Measurements from ENCODE around the gene PPM1D. TPM values are rescaled to one million over a fixed set of nuclear protein-coding genes. Genes with fewer than 3 reads are reported as not detected.

PPM1D gene
- total RNA-seq, 2 experiments from 2014 or later: 18.1 to 18.3 TPM

DNA sequence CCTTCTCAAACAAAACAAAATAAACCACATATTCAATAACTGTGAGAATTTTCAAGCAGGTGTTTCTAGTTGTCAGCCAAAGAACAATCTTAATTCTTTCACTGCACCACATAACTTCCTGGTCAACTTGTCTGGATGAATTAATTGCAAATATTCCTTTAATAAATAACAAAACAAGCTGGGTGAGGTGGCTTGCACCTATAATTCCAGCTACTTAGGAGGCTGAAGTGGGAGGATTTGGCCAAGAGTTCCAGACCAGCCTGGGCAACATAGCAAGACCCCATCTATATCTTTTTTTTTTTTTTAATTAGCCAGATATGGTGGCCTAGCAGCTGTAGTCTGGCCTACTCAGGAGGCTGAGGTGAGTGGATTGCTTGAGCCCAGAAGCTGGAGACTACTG lies 17.0 kb upstream of the PPM1D start:
- DNase-seq (no peak), ATAC-seq (ENCODE audit: poor library complexity) (no peak)
- H3K4me1 ChIP-seq (ENCODE audit: insufficient read depth, low read length): no peaks in the 10 kb centered on the region
- Mint-ChIP-seq H3K36me3 (ENCODE audit: low read depth) (no peaks in the 10 kb centered on the region), H3K27ac (no peak overlapping the region), H3K9me3 (no peaks in the 10 kb centered on the region), H3K4me1 (ENCODE audit: low read depth) (no peaks in the 10 kb centered on the region), H3K27me3 (no peaks in the 10 kb centered on the region), H3K4me3 (no peak overlapping the region)
- ChIA-PET POLR2A (interaction anchor here (0.8 to 2.1 kb wide), 2 partner anchors 11 to 17 kb away, joined by 3 to 5 read pairs; partner anchors contain the start of gene PPM1D), CTCF (interaction anchor here (1.0 kb wide), 1 partner anchor 13 kb away, joined by 3 read pairs; no protein-coding TSS in a partner anchor)
- intact Hi-C loops (cut with DNase I, micrococcal nuclease): no loop called here
- no peak overlapping the region for H3K4me3 ChIP-seq (ENCODE audit: low read length)
- TF ChIP-seq, protein P1, sequence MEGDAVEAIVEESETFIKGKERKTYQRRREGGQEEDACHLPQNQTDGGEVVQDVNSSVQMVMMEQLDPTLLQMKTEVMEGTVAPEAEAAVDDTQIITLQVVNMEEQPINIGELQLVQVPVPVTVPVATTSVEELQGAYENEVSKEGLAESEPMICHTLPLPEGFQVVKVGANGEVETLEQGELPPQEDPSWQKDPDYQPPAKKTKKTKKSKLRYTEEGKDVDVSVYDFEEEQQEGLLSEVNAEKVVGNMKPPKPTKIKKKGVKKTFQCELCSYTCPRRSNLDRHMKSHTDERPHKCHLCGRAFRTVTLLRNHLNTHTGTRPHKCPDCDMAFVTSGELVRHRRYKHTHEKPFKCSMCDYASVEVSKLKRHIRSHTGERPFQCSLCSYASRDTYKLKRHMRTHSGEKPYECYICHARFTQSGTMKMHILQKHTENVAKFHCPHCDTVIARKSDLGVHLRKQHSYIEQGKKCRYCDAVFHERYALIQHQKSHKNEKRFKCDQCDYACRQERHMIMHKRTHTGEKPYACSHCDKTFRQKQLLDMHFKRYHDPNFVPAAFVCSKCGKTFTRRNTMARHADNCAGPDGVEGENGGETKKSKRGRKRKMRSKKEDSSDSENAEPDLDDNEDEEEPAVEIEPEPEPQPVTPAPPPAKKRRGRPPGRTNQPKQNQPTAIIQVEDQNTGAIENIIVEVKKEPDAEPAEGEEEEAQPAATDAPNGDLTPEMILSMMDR (IDR thresholded peaks at IDR 0.05): no peak
- no peak overlapping the region for H3K27ac ChIP-seq (ENCODE audit: low read depth in 1 of 2, low read length in 2 of 2)
- H3K9me3 ChIP-seq (ENCODE audit: control insufficient read depth in 1 of 2, insufficient read depth in 1 of 2, low read length in 2 of 2): no peaks in the 10 kb centered on the region
- H3K36me3 ChIP-seq (ENCODE audit: insufficient read depth, low read length): no peaks in the 10 kb centered on the region
- H3K27me3 ChIP-seq (ENCODE audit: control insufficient read depth in 1 of 2, insufficient read depth in 2 of 2, low read length in 2 of 2): no peaks in the 10 kb centered on the region

DNA sequence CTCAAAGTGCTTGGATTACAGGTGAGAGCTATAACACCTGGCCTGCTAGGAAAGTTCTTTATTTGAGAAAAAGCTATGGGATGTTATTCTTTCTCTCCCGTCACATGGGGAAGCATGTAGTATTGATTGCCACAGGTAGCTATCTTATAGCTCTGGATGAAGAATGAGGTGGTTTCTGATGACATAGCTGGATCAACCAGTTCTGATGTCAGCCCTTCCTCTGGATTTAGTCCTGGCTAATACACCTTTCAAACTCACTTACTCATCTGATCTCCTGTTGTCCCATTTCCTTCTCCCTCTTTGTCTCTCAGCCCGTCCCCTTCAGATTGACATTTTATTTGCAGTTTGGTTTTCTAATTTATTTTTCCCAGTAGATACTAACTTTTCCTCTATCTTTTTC lies 14.1 kb upstream of the PPM1D start:
- CTCF ChIA-PET: no interaction called here
- Mint-ChIP-seq H3K4me3 (no peak overlapping the region), H3K4me1 (ENCODE audit: low read depth) (no peaks in the 10 kb centered on the region)

DNA sequence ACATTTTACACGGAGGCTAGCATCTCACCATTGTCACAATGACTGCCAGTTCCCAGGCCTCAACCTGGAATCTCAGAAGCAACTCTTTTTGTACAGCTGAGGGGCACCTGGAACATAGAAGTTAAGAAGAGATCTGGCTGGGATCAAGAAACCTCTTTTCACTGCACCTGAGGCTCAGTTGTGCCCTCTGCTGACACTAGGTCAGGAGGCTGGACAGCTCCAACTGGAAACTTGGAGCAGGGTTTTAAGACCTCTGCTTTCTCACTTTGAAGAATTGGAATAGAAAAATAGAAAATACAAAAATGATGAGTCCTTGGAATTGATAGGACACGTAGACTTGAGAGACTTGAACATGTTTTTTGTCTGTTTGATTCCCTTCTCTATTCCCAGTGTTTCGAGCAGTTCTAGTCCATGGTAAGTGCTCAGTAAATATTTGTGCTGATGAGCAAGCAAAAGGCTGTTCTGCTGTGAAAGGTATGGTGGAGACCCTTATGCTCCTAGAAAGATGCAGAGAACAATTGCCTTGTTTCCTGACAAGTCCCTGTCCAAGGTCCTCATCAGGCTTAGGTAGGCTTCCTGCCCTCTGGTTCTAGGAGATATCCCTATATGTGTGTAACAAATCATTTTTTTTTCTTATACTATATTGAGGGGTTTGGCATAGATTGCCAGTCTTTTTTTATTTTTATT lies 13.6 kb upstream of the PPM1D start:
- Histone ChIP-seq H3K4me1 (ENCODE audit: insufficient read depth, low read length) (no peaks in the 10 kb centered on the region), H3K36me3 (ENCODE audit: insufficient read depth, low read length) (no peaks in the 10 kb centered on the region), H3K27me3 (ENCODE audit: control insufficient read depth in 1 of 2, insufficient read depth in 2 of 2, low read length in 2 of 2) (no peaks in the 10 kb centered on the region), H3K27ac (ENCODE audit: low read depth in 1 of 2, low read length in 2 of 2) (no peak overlapping the region), H3K4me3 (ENCODE audit: low read length) (no peak overlapping the region), H3K9me3 (ENCODE audit: control insufficient read depth in 1 of 2, insufficient read depth in 1 of 2, low read length in 2 of 2) (no peaks in the 10 kb centered on the region)
- ChIA-PET POLR2A (no interaction called here), CTCF (no interaction called here)
- H3K4me3 Mint-ChIP-seq: no peak overlapping the region
- H3K27ac Mint-ChIP-seq: no peak overlapping the region
- peaks cover 3% of the 10 kb centered on the region for H3K27me3 Mint-ChIP-seq
- DNase-seq (no peak), ATAC-seq (ENCODE audit: poor library complexity) (no peak)
- no peaks in the 10 kb centered on the region for H3K36me3 Mint-ChIP-seq (ENCODE audit: low read depth)
- TF ChIP-seq, protein P1 (IDR thresholded peaks at IDR 0.05): no peak
- H3K4me1 Mint-ChIP-seq (ENCODE audit: low read depth): no peaks in the 10 kb centered on the region
- no peaks in the 10 kb centered on the region for H3K9me3 Mint-ChIP-seq
- intact Hi-C loops (cut with DNase I, micrococcal nuclease): no loop called here

More for the DNA sequence above, 14.1 kb upstream of the PPM1D start:
- no peaks in the 10 kb centered on the region for H3K4me1 ChIP-seq (ENCODE audit: insufficient read depth, low read length)
- Mint-ChIP-seq H3K36me3 (ENCODE audit: low read depth) (no peaks in the 10 kb centered on the region), H3K9me3 (no peaks in the 10 kb centered on the region), H3K27me3 (peaks cover 3% of the 10 kb centered on the region), H3K27ac (no peak overlapping the region)
- no peaks in the 10 kb centered on the region for H3K36me3 ChIP-seq (ENCODE audit: insufficient read depth, low read length)
- H3K27me3 ChIP-seq (ENCODE audit: control insufficient read depth in 1 of 2, insufficient read depth in 2 of 2, low read length in 2 of 2): no peaks in the 10 kb centered on the region
- TF ChIP-seq, protein P1 (IDR thresholded peaks at IDR 0.05): no peak
- H3K9me3 ChIP-seq (ENCODE audit: control insufficient read depth in 1 of 2, insufficient read depth in 1 of 2, low read length in 2 of 2): no peaks in the 10 kb centered on the region
- intact Hi-C loops (cut with DNase I, micrococcal nuclease): no loop called here
- DNase-seq: no peak
- ATAC-seq (ENCODE audit: poor library complexity): no peak
- H3K27ac ChIP-seq (ENCODE audit: low read depth in 1 of 2, low read length in 2 of 2): no peak overlapping the region
- POLR2A ChIA-PET: no interaction called here
- H3K4me3 ChIP-seq (ENCODE audit: low read length): no peak overlapping the region
